ENCODE measurements around the gene CSTF3. TPM values are rescaled to one million over a fixed set of nuclear protein-coding genes. Genes with fewer than 3 reads are reported as not detected.

The CSTF3 gene
- total RNA-seq, 4 donors from 2014 or later = 11.2 to 23.3 (median 18.2) TPM

DNA sequence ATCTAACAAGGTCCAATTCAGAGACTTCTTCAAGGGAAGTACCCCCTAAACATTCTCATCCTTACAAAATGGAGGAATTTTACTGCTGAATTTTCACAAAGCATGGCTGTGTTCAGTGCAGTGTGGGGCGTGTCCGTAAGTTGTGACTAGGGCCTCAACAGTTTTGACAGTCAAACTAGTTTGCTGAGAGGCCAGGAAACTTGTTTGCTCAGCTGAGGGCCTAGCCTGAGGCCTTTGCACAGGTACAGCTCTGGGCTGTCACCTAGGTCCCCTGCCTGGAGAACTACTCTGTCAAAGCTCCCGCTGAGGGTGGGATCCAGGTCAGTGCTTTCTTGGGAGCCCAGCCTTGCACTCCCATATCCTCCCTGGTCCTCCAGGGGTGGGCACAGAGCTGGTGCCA is 94.0 kb downstream of the CSTF3 start:
- peaks cover 8 to 75% (median 46%) of the 10 kb centered on the region in 3 donors for H3K36me3 ChIP-seq
- H3K27me3 ChIP-seq = no peaks in the 10 kb centered on the region
- no peak overlapping the region for H3K4me3 ChIP-seq
- TF ChIP-seq, protein P1, sequence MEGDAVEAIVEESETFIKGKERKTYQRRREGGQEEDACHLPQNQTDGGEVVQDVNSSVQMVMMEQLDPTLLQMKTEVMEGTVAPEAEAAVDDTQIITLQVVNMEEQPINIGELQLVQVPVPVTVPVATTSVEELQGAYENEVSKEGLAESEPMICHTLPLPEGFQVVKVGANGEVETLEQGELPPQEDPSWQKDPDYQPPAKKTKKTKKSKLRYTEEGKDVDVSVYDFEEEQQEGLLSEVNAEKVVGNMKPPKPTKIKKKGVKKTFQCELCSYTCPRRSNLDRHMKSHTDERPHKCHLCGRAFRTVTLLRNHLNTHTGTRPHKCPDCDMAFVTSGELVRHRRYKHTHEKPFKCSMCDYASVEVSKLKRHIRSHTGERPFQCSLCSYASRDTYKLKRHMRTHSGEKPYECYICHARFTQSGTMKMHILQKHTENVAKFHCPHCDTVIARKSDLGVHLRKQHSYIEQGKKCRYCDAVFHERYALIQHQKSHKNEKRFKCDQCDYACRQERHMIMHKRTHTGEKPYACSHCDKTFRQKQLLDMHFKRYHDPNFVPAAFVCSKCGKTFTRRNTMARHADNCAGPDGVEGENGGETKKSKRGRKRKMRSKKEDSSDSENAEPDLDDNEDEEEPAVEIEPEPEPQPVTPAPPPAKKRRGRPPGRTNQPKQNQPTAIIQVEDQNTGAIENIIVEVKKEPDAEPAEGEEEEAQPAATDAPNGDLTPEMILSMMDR (IDR thresholded peaks at IDR 0.05) = no peak
- TF ChIP-seq POLR2A (IDR thresholded peaks at IDR 0.05) = no peak
- H3K9me3 ChIP-seq = no peaks in the 10 kb centered on the region
- intact Hi-C loops (cut with DNase I) = loop anchor here (5.0 kb wide), 1 partner anchor 105 kb away; no protein-coding TSS in a partner anchor
- H3K27ac ChIP-seq = no peak overlapping the region
- DNase-seq = no peak
- 96% methylated on average over 3 of the region's 3 CpGs; no CpG with 5 or more reads in 1 of the 2 donors for WGBS, 2 donors
- peaks cover 9 to 46% (median 30%) of the 10 kb centered on the region in 3 donors for H3K4me1 ChIP-seq

DNA sequence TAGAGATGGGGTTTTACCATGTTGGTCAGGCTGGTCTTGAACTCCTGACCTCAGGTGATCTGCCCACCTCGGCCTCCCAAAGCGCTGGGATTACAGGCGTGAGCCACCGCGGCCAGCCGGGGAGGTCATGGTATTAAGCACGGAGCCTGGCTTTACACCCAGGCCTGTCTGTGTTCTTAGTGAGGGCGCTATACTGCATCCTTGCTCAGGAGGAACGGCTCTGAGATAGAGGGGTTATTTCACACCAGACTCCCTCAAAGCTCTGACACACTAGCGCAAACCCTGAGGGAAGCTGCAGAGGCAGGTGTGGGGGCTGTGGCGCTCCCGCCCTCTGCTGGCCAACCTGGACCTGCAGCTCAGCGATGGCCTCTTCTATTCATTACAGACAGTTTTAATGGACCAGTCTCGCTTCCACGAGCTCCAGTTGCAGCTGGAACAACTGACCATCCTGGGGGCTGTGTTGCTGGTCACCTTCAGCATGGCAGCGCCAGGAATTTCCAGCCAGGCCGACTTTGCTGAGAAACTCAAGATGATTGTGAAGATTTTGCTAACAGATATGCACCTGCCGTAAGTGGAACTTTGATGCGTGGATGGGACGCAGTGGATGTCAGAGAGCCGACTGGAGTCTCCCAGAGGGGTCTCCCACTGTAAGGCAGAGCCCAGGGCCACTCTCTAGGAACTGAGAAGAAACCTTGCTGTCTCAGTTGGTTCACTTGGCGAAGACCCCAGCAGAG is 95.7 kb downstream of the CSTF3 start:
- Histone ChIP-seq H3K4me3 (no peak overlapping the region), H3K9me3 (no peaks in the 10 kb centered on the region), H3K36me3 (peaks cover 8 to 74% (median 35%) of the 10 kb centered on the region in 3 donors), H3K27ac (no peak overlapping the region), H3K27me3 (no peaks in the 10 kb centered on the region), H3K4me1 (peaks cover 9 to 62% (median 37%) of the 10 kb centered on the region in 3 donors)
- DNase-seq = no peak
- WGBS, 2 donors = 76 to 91% methylated on average over 5 to 8 of the region's 22 CpGs
- no peak for TF ChIP-seq POLR2A (IDR thresholded peaks at IDR 0.05)
- TF ChIP-seq, protein P1 (IDR thresholded peaks at IDR 0.05) = peak; percentile 62 to 94 (median 87)
- intact Hi-C loops (cut with DNase I) = loop anchor here (5.0 kb wide), 1 partner anchor 103 kb away; no protein-coding TSS in a partner anchor

GRCh38 chr11:33064866-33065265 is 96.4 kb downstream of the CSTF3 start:
- TF ChIP-seq, protein P1 (IDR thresholded peaks at IDR 0.05) = no peak
- no peak for TF ChIP-seq POLR2A (IDR thresholded peaks at IDR 0.05)

GRCh38 chr11:33064033-33064825 is 97.1 kb downstream of the CSTF3 start:
- H3K4me1 ChIP-seq = peaks cover 14 to 76% (median 47%) of the 10 kb centered on the region in 3 donors
- H3K36me3 ChIP-seq = peaks cover 8 to 74% (median 23%) of the 10 kb centered on the region in 3 donors
- WGBS, 2 donors = 20 to 37% methylated on average over 9 to 11 of the region's 11 CpGs
- DNase-seq = no peak
- H3K4me3 ChIP-seq = peak overlapping the region in 2 of 4 donors; percentile 9 to 17
- H3K27me3 ChIP-seq = no peaks in the 10 kb centered on the region
- TF ChIP-seq, protein P1 (IDR thresholded peaks at IDR 0.05) = no peak
- no peak for TF ChIP-seq POLR2A (IDR thresholded peaks at IDR 0.05)
- no peaks in the 10 kb centered on the region for H3K9me3 ChIP-seq
- intact Hi-C loops (cut with DNase I) = no loop called here
- H3K27ac ChIP-seq = peak overlapping the region; percentile 71 to 85 (median 77)

More at GRCh38 chr11:33064866-33065265, 96.4 kb downstream of the CSTF3 start:
- H3K4me3 ChIP-seq = no peak overlapping the region
- no peaks in the 10 kb centered on the region for H3K27me3 ChIP-seq
- peaks cover 8 to 74% (median 27%) of the 10 kb centered on the region in 3 donors for H3K36me3 ChIP-seq
- intact Hi-C loops (cut with DNase I) = loop anchor here (5.0 kb wide), 1 partner anchor 103 kb away; no protein-coding TSS in a partner anchor
- 66 to 69% methylated on average over 2 to 3 of the region's 5 CpGs for WGBS, 2 donors
- DNase-seq = no peak
- H3K4me1 ChIP-seq = peaks cover 14 to 70% (median 44%) of the 10 kb centered on the region in 3 donors
- peak overlapping the region; percentile 71 to 85 (median 77) for H3K27ac ChIP-seq
- H3K9me3 ChIP-seq = no peaks in the 10 kb centered on the region
